GM18502 (cell line): ENCODE results near the gene MYO15B.

Experiments used
- ATAC-seq: cut with Tn5 transposase; IDR thresholded peaks from one replicate; pipeline ENCODE4 v1.9.1; 2021; ENCODE audit warnings: mild to moderate bottlenecking; ENCODE audit not compliant: unreplicated experiment, poor library complexity

MYO15B gene

GRCh38 chr17:75621489-75621888 is 33.9 kb downstream of the MYO15B start:
- ATAC-seq, result no peak

- ATAC-seq, result no peak
Observed at GRCh38 chr17:75622076-75622475, 34.5 kb downstream of the MYO15B start.

- ATAC-seq, result no peak
Observed at GRCh38 chr17:75622771-75623273, 35.2 kb downstream of the MYO15B start.

- ATAC-seq, result no peak
Observed at GRCh38 chr17:75623386-75623785, 35.8 kb downstream of the MYO15B start.

- ATAC-seq, result no peak
Observed at GRCh38 chr17:75624021-75624420, 36.4 kb downstream of the MYO15B start.

- ATAC-seq, result no peak
Observed at GRCh38 chr17:75624714-75625345, 37.2 kb downstream of the MYO15B start.

GRCh38 chr17:75625813-75626486 is 38.4 kb downstream of the MYO15B start:
- no peak for ATAC-seq

- ATAC-seq, result no peak
Observed at GRCh38 chr17:75626496-75627038, 39.0 kb downstream of the MYO15B start.

- no peak for ATAC-seq
Observed at GRCh38 chr17:75627094-75627493, 39.5 kb downstream of the MYO15B start.

- ATAC-seq, result no peak
Observed at GRCh38 chr17:75628425-75628824, 40.8 kb downstream of the MYO15B start.

GRCh38 chr17:75629157-75629556 is 41.6 kb downstream of the MYO15B start:
- no peak for ATAC-seq

GRCh38 chr17:75630071-75630917 is 42.7 kb downstream of the MYO15B start:
- ATAC-seq, result no peak

- ATAC-seq, result no peak
Observed at GRCh38 chr17:75631353-75631752, 43.8 kb downstream of the MYO15B start.

GRCh38 chr17:75632428-75632827 is 44.8 kb downstream of the MYO15B start:
- no peak for ATAC-seq

GRCh38 chr17:75632863-75633485 is 45.4 kb downstream of the MYO15B start, which contains the start of gene SMIM5:
SMIM5 (plus strand) TSS chr17:75633434; CDS start chr17:75640202, 6,768 bp downstream.
- no peak for ATAC-seq

- no peak for ATAC-seq
Observed at GRCh38 chr17:75633486-75634375, 46.1 kb downstream of the MYO15B start.

- no peak for ATAC-seq
Observed at GRCh38 chr17:75634376-75634740, 46.8 kb downstream of the MYO15B start.

GRCh38 chr17:75634754-75635609 is 47.4 kb downstream of the MYO15B start:
- no peak for ATAC-seq
